Measurements from ENCODE around the gene SPATA20.

Gene SPATA20

GRCh38 chr17:50581316-50581715 lies 34.3 kb downstream of the SPATA20 start:
- no peak for DNase-seq

- DNase-seq: no peak
Observed at GRCh38 chr17:50582741-50583140, 35.8 kb downstream of the SPATA20 start.

- DNase-seq: no peak
Observed at GRCh38 chr17:50583641-50584040, 36.7 kb downstream of the SPATA20 start.

GRCh38 chr17:50584116-50584515 lies 37.1 kb downstream of the SPATA20 start:
- no peak for DNase-seq

GRCh38 chr17:50584749-50585148 lies 37.8 kb downstream of the SPATA20 start:
- no peak for DNase-seq

- DNase-seq: no peak
Observed at GRCh38 chr17:50585346-50585745, 38.4 kb downstream of the SPATA20 start.

GRCh38 chr17:50585891-50586290 lies 38.9 kb downstream of the SPATA20 start:
- DNase-seq: no peak

- no peak for DNase-seq
Observed at GRCh38 chr17:50586421-50587247, 39.7 kb downstream of the SPATA20 start.

GRCh38 chr17:50587571-50587970 lies 40.6 kb downstream of the SPATA20 start:
- DNase-seq: no peak

- DNase-seq: no peak
Observed at GRCh38 chr17:50588391-50589049, 41.5 kb downstream of the SPATA20 start.

- DNase-seq: no peak
Observed at GRCh38 chr17:50589095-50589705, 42.2 kb downstream of the SPATA20 start.

- DNase-seq: no peak
Observed at GRCh38 chr17:50590946-50591737, 44.2 kb downstream of the SPATA20 start.

GRCh38 chr17:50593321-50593720 lies 46.3 kb downstream of the SPATA20 start:
- no peak for DNase-seq

- DNase-seq: no peak
Observed at GRCh38 chr17:50594128-50594823, 47.3 kb downstream of the SPATA20 start.

GRCh38 chr17:50594892-50595291 lies 47.9 kb downstream of the SPATA20 start:
- DNase-seq: no peak

GRCh38 chr17:50596191-50597037 lies 49.4 kb downstream of the SPATA20 start:
- no peak for DNase-seq

- no peak for DNase-seq
Observed at GRCh38 chr17:50598487-50598886, 51.5 kb downstream of the SPATA20 start.

GRCh38 chr17:50599606-50600005 lies 52.6 kb downstream of the SPATA20 start:
- no peak for DNase-seq

- no peak for DNase-seq
Observed at GRCh38 chr17:50601823-50602375, 54.9 kb downstream of the SPATA20 start.

- no peak for DNase-seq
Observed at GRCh38 chr17:50602836-50603235, 55.9 kb downstream of the SPATA20 start.

- DNase-seq: no peak
Observed at GRCh38 chr17:50603340-50603739, 56.4 kb downstream of the SPATA20 start.
